K562 (cell line): ENCODE data around the gene ZNF485. TPM values are rescaled to one million over a fixed set of nuclear protein-coding genes. Genes with fewer than 3 reads are reported as not detected.

Source experiments
- BCOR ChIP-seq: fragments of 450-650 bp; IDR thresholded peaks from 2 replicates; pipeline ENCODE4 v1.6.1; 2016
- CEBPB ChIP-seq: fragments of 450-650 bp; IDR thresholded peaks from 2 replicates; pipeline ENCODE4 v1.6.1; 2016; ENCODE audit warnings: missing genetic modification characterization, missing compliant biosample characterization
- EHMT2 ChIP-seq: fragments of 450-650 bp; IDR thresholded peaks from 2 replicates; pipeline ENCODE4 v1.6.1; 2018; ENCODE audit warnings: antibody characterized with exemption
- ELF1 ChIP-seq: fragments of 200-800 bp; sonication (Bioruptor generic); IDR thresholded peaks from 2 replicates; pipeline ENCODE4 v1.6.1; 2016; ENCODE audit warnings: missing genetic modification characterization, missing compliant biosample characterization
- MIER1 ChIP-seq: fragments of 450-650 bp; IDR thresholded peaks from 2 replicates; pipeline ENCODE4 v1.6.1; 2016; ENCODE audit warnings: antibody characterized with exemption, mild to moderate bottlenecking, low read depth
- NFIX ChIP-seq: fragments of 250-450 bp; sonication (Bioruptor Pico); IDR thresholded peaks from 2 replicates; pipeline ENCODE4 v1.4.0; 2020; ENCODE audit warnings: low read depth, mild to moderate bottlenecking, moderate library complexity
- SMARCA5 ChIP-seq: fragments of 450-650 bp; IDR thresholded peaks from 2 replicates; pipeline ENCODE4 v1.6.1; 2016
- SRF ChIP-seq, 2 experiments: fragments of 250-450, 450-650 bp in 1 of 2; sonication (Bioruptor Pico) in 1 of 2; sonication (generic) in 1 of 2; formaldehyde crosslinking; IDR thresholded peaks; 2 replicates each; pipeline versions ENCODE4 v1.5.0 to v1.5.1; 2020 to 2022; ENCODE audit warnings: mild to moderate bottlenecking in 1 of 2, missing genetic modification reagents in 1 of 2
- TAF1 ChIP-seq: IDR thresholded peaks from 2 replicates; pipeline ENCODE4 v1.6.1; 2011; ENCODE audit warnings: mild to moderate bottlenecking, low read length, moderate library complexity; ENCODE audit not compliant: insufficient read depth, control insufficient read depth, severe bottlenecking; ENCODE audit errors: extremely low read depth
- TFAM ChIP-seq: fragments of 250-450 bp; sonication (Bioruptor Pico); conservative IDR thresholded peaks from 2 replicates; pipeline ENCODE4 v1.5.0; 2021; ENCODE audit warnings: mild to moderate bottlenecking, moderate library complexity
- ZNF445 ChIP-seq: fragments of 250-450 bp; sonication (Bioruptor Pico); IDR thresholded peaks from 2 replicates; pipeline ENCODE4 v1.4.0; 2020; ENCODE audit warnings: low read depth, mild to moderate bottlenecking, moderate library complexity
- polyA plus RNA-seq, 8 experiments: library from polyadenylated mRNA; depleted of rRNA in 4 of 8; stranded (reverse) in 5 of 8; unstranded in 3 of 8; fragments of >200 nt; fragmentation: Nextera tagmentation in 2 of 8; fragmentation: Illumina TruSeq in 1 of 8; extraction: Ambion mirVana in 2 of 8; extraction: Trizol in 1 of 8; gene quantifications; 2 replicates each; pipeline versions ENCODE4 v1.2.1 to v1.2.3, GENCODE V29; 2011 to 2014; ENCODE audit warnings: inconsistent platforms in 1 of 8, missing spikeins in 1 of 8
- total RNA-seq, 7 experiments: library from RNA; depleted of rRNA in 6 of 7; stranded (reverse); fragments of >200 nt in 6 of 7; fragmentation: Illumina TruSeq in 2 of 7; extraction: Trizol in 2 of 7; gene quantifications; 2 replicates each; pipeline versions ENCODE4 v1.2.1 to v1.2.3, GENCODE V29; 2011 to 2021; ENCODE audit warnings: low replicate concordance in 1 of 7
- TF ChIP-seq, protein P1 (sequence below): fragments of 450-650 bp; IDR thresholded peaks from 2 replicates; pipeline ENCODE4 v1.6.1; 2016; ENCODE audit warnings: mild to moderate bottlenecking, moderate library complexity
- TF ChIP-seq, protein P2 (sequence below): fragments of 450-650 bp; IDR thresholded peaks from 2 replicates; pipeline ENCODE4 v1.6.1; 2017; ENCODE audit warnings: mild to moderate bottlenecking, moderate library complexity

ZNF485 gene
- total and polyA plus RNA-seq, 9 of the 15 experiments (the other 6 are each of a cell fraction or from before 2014, with no cell fraction given), result 8.0 to 18.7 (median 11.9) TPM

GRCh38 chr10:43648398-43649184, 42.4 kb downstream of the ZNF485 start, which contains the start of gene ZNF32 (continued):
- TF ChIP-seq, protein P1, sequence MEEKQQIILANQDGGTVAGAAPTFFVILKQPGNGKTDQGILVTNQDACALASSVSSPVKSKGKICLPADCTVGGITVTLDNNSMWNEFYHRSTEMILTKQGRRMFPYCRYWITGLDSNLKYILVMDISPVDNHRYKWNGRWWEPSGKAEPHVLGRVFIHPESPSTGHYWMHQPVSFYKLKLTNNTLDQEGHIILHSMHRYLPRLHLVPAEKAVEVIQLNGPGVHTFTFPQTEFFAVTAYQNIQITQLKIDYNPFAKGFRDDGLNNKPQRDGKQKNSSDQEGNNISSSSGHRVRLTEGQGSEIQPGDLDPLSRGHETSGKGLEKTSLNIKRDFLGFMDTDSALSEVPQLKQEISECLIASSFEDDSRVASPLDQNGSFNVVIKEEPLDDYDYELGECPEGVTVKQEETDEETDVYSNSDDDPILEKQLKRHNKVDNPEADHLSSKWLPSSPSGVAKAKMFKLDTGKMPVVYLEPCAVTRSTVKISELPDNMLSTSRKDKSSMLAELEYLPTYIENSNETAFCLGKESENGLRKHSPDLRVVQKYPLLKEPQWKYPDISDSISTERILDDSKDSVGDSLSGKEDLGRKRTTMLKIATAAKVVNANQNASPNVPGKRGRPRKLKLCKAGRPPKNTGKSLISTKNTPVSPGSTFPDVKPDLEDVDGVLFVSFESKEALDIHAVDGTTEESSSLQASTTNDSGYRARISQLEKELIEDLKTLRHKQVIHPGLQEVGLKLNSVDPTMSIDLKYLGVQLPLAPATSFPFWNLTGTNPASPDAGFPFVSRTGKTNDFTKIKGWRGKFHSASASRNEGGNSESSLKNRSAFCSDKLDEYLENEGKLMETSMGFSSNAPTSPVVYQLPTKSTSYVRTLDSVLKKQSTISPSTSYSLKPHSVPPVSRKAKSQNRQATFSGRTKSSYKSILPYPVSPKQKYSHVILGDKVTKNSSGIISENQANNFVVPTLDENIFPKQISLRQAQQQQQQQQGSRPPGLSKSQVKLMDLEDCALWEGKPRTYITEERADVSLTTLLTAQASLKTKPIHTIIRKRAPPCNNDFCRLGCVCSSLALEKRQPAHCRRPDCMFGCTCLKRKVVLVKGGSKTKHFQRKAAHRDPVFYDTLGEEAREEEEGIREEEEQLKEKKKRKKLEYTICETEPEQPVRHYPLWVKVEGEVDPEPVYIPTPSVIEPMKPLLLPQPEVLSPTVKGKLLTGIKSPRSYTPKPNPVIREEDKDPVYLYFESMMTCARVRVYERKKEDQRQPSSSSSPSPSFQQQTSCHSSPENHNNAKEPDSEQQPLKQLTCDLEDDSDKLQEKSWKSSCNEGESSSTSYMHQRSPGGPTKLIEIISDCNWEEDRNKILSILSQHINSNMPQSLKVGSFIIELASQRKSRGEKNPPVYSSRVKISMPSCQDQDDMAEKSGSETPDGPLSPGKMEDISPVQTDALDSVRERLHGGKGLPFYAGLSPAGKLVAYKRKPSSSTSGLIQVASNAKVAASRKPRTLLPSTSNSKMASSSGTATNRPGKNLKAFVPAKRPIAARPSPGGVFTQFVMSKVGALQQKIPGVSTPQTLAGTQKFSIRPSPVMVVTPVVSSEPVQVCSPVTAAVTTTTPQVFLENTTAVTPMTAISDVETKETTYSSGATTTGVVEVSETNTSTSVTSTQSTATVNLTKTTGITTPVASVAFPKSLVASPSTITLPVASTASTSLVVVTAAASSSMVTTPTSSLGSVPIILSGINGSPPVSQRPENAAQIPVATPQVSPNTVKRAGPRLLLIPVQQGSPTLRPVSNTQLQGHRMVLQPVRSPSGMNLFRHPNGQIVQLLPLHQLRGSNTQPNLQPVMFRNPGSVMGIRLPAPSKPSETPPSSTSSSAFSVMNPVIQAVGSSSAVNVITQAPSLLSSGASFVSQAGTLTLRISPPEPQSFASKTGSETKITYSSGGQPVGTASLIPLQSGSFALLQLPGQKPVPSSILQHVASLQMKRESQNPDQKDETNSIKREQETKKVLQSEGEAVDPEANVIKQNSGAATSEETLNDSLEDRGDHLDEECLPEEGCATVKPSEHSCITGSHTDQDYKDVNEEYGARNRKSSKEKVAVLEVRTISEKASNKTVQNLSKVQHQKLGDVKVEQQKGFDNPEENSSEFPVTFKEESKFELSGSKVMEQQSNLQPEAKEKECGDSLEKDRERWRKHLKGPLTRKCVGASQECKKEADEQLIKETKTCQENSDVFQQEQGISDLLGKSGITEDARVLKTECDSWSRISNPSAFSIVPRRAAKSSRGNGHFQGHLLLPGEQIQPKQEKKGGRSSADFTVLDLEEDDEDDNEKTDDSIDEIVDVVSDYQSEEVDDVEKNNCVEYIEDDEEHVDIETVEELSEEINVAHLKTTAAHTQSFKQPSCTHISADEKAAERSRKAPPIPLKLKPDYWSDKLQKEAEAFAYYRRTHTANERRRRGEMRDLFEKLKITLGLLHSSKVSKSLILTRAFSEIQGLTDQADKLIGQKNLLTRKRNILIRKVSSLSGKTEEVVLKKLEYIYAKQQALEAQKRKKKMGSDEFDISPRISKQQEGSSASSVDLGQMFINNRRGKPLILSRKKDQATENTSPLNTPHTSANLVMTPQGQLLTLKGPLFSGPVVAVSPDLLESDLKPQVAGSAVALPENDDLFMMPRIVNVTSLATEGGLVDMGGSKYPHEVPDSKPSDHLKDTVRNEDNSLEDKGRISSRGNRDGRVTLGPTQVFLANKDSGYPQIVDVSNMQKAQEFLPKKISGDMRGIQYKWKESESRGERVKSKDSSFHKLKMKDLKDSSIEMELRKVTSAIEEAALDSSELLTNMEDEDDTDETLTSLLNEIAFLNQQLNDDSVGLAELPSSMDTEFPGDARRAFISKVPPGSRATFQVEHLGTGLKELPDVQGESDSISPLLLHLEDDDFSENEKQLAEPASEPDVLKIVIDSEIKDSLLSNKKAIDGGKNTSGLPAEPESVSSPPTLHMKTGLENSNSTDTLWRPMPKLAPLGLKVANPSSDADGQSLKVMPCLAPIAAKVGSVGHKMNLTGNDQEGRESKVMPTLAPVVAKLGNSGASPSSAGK, result peak; percentile 76
- TF ChIP-seq NFIX (no peak), EHMT2 (no peak), SMARCA5 (no peak), TFAM (CRISPR knock-in tag) (no peak), MIER1 (no peak), ELF1 (peak; percentile 58; the same call in 1 of the 2 replicates), ZNF445 (no peak), TAF1 (peak; percentile 53), SRF (CRISPR knock-in tag; IDR thresholded peaks at IDR 0.05) (no peak), CEBPB (no peak), BCOR (no peak)
- TF ChIP-seq, protein P2, sequence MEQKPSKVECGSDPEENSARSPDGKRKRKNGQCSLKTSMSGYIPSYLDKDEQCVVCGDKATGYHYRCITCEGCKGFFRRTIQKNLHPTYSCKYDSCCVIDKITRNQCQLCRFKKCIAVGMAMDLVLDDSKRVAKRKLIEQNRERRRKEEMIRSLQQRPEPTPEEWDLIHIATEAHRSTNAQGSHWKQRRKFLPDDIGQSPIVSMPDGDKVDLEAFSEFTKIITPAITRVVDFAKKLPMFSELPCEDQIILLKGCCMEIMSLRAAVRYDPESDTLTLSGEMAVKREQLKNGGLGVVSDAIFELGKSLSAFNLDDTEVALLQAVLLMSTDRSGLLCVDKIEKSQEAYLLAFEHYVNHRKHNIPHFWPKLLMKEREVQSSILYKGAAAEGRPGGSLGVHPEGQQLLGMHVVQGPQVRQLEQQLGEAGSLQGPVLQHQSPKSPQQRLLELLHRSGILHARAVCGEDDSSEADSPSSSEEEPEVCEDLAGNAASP, result no peak
